ENCODE measurements around the gene KCNT2.

DNA sequence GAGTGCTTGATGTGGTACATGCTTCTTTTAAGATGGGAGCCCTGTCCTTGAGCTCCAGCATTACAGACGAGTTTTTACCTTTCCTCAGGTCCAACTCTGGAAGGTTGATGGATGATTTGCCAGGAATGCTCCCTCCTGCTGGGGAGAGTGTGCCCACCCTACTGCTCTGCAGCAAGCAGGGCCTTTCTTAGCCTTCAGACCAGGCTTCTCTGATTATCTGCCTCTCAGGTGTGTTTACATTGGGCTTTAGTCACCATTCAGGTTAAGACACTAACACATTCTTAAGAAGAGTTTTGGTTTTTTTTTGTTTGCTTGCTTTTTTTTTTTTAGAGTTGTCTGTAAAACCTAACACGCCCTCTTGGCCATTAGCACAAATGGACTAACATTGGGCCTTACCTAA is 301.8 kb downstream of the KCNT2 start:
- no peak for TF ChIP-seq POLR2A (IDR thresholded peaks at IDR 0.05)
- TF ChIP-seq CTCF (IDR thresholded peaks at IDR 0.05): no peak

Measured in thyroid gland (tissue), 4 donors.